ENCODE measurements around the gene FOXD2.

DNA sequence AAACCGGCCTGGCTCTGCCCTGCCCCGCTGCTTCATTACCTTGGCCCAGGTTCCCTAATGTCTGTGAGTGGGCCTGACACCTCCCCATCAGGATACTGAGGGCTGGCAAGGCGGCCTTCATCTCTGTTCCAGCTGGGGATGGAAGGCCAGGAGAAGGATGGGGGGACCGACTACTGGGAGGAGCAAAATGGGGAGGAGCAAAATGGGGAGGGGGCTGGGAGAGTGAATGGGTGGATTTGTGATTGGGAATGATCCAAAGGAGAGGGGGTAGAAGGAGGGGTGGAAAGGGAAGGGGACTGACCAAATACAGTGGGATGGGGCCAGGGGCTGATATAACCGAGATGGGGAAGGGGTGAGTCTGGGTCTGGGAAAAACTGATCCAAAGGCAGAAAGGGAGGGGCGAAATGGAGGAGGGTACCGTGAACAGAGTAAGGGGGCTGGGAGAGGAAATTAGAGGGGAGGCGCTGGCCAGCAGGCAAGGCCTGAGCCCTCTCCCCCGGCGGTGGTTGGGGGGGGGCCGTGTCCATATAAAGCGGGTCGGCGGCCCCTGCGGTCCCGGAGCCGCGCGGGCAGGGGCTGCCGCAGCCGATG is 22.0 kb upstream of the FOXD2 start, which contains the start of gene FOXE3:
- TF ChIP-seq, protein P1, sequence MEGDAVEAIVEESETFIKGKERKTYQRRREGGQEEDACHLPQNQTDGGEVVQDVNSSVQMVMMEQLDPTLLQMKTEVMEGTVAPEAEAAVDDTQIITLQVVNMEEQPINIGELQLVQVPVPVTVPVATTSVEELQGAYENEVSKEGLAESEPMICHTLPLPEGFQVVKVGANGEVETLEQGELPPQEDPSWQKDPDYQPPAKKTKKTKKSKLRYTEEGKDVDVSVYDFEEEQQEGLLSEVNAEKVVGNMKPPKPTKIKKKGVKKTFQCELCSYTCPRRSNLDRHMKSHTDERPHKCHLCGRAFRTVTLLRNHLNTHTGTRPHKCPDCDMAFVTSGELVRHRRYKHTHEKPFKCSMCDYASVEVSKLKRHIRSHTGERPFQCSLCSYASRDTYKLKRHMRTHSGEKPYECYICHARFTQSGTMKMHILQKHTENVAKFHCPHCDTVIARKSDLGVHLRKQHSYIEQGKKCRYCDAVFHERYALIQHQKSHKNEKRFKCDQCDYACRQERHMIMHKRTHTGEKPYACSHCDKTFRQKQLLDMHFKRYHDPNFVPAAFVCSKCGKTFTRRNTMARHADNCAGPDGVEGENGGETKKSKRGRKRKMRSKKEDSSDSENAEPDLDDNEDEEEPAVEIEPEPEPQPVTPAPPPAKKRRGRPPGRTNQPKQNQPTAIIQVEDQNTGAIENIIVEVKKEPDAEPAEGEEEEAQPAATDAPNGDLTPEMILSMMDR (IDR thresholded peaks at IDR 0.05) = no peak
- TF ChIP-seq, protein P2, sequence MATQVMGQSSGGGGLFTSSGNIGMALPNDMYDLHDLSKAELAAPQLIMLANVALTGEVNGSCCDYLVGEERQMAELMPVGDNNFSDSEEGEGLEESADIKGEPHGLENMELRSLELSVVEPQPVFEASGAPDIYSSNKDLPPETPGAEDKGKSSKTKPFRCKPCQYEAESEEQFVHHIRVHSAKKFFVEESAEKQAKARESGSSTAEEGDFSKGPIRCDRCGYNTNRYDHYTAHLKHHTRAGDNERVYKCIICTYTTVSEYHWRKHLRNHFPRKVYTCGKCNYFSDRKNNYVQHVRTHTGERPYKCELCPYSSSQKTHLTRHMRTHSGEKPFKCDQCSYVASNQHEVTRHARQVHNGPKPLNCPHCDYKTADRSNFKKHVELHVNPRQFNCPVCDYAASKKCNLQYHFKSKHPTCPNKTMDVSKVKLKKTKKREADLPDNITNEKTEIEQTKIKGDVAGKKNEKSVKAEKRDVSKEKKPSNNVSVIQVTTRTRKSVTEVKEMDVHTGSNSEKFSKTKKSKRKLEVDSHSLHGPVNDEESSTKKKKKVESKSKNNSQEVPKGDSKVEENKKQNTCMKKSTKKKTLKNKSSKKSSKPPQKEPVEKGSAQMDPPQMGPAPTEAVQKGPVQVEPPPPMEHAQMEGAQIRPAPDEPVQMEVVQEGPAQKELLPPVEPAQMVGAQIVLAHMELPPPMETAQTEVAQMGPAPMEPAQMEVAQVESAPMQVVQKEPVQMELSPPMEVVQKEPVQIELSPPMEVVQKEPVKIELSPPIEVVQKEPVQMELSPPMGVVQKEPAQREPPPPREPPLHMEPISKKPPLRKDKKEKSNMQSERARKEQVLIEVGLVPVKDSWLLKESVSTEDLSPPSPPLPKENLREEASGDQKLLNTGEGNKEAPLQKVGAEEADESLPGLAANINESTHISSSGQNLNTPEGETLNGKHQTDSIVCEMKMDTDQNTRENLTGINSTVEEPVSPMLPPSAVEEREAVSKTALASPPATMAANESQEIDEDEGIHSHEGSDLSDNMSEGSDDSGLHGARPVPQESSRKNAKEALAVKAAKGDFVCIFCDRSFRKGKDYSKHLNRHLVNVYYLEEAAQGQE (IDR thresholded peaks at IDR 0.05) = no peak
- TF ChIP-seq POLR2A (IDR thresholded peaks at IDR 0.05; ENCODE audit: low read length) (no peak), MAZ (IDR thresholded peaks at IDR 0.05; ENCODE audit: borderline replicate concordance, low read depth, low read length) (no peak), ZFP36 (IDR thresholded peaks at IDR 0.05; ENCODE audit: borderline replicate concordance, partially characterized antibody) (no peak), GATA3 (IDR thresholded peaks at IDR 0.05; ENCODE audit: borderline replicate concordance) (no peak), CHD4 (IDR thresholded peaks at IDR 0.05; ENCODE audit: borderline replicate concordance) (no peak), KDM1A (IDR thresholded peaks at IDR 0.05; ENCODE audit: low read depth) (no peak), RAD21 (conservative IDR thresholded peaks at IDR 0.05 in 1 of 2, IDR thresholded peaks at IDR 0.05 in 1 of 2) (no peak), EP300 (IDR thresholded peaks at IDR 0.05) (no peak)
- TF ChIP-seq, protein P3, sequence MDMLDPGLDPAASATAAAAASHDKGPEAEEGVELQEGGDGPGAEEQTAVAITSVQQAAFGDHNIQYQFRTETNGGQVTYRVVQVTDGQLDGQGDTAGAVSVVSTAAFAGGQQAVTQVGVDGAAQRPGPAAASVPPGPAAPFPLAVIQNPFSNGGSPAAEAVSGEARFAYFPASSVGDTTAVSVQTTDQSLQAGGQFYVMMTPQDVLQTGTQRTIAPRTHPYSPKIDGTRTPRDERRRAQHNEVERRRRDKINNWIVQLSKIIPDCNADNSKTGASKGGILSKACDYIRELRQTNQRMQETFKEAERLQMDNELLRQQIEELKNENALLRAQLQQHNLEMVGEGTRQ (IDR thresholded peaks at IDR 0.05) = no peak
- TF ChIP-seq, protein P4, sequence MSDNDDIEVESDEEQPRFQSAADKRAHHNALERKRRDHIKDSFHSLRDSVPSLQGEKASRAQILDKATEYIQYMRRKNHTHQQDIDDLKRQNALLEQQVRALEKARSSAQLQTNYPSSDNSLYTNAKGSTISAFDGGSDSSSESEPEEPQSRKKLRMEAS (IDR thresholded peaks at IDR 0.05) = no peak
- TF ChIP-seq, protein P5, sequence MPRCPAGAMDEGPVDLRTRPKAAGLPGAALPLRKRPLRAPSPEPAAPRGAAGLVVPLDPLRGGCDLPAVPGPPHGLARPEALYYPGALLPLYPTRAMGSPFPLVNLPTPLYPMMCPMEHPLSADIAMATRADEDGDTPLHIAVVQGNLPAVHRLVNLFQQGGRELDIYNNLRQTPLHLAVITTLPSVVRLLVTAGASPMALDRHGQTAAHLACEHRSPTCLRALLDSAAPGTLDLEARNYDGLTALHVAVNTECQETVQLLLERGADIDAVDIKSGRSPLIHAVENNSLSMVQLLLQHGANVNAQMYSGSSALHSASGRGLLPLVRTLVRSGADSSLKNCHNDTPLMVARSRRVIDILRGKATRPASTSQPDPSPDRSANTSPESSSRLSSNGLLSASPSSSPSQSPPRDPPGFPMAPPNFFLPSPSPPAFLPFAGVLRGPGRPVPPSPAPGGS (IDR thresholded peaks at IDR 0.05) = no peak

Data from A549 (cell line).